CD4-positive, alpha-beta T cell (primary cell): ENCODE data around the gene F7. TPM values are rescaled to one million over a fixed set of nuclear protein-coding genes. Genes with fewer than 3 reads are reported as not detected.

Experiments used
- ATAC-seq: fragments of 200-7000 bp; cut with Tn5 transposase; one replicate; pipeline ENCODE4 v1.10.0; 2022; ENCODE audit warnings: mild to moderate bottlenecking; ENCODE audit not compliant: poor library complexity
- CTCF ChIA-PET: fragments of 350-600 bp; sonication (Branson Sonifier 250); formaldehyde crosslinking; loops from one replicate; lab custom pipeline; 2021; ENCODE audit warnings: antibody characterized with exemption, inconsistent platforms; lab: Charles Lee
- POLR2A ChIA-PET: fragments of 350-600 bp; sonication (Branson Sonifier 250); formaldehyde crosslinking; loops from one replicate; lab custom pipeline; 2021; ENCODE audit warnings: antibody characterized with exemption, inconsistent platforms; lab: Charles Lee
- DNase-seq, 14 experiments: peaks; one replicate each; pipeline ENCODE4 v3.0.0-alpha.2; 2013 to 2020; ENCODE audit warnings: mixed read lengths in 2 of 14
- H3K27ac ChIP-seq, 2 donors: one replicate each; pipeline versions ENCODE4 v1.5.1 to v1.7.0; 2013; ENCODE audit warnings: low read length in 2 of 2, low read depth in 1 of 2, mild to moderate bottlenecking in 1 of 2
- H3K27me3 ChIP-seq, 2 experiments: 1 replicate in 1 of 2; 2 replicates in 1 of 2; pipeline versions ENCODE4 v1.6.1 to v1.7.0; 2013; ENCODE audit warnings: low read length in 2 of 2, control low read depth in 1 of 2, mild to moderate bottlenecking in 1 of 2, moderate library complexity in 1 of 2; ENCODE audit not compliant: insufficient read depth in 2 of 2, control insufficient read depth in 1 of 2
- H3K36me3 ChIP-seq: one replicate; pipeline ENCODE4 v1.6.1; 2013; ENCODE audit warnings: low read length, control low read depth; ENCODE audit not compliant: insufficient read depth
- H3K4me1 ChIP-seq: one replicate; pipeline ENCODE4 v1.6.1; 2013; ENCODE audit warnings: low read length, control low read depth; ENCODE audit not compliant: insufficient read depth
- H3K4me3 ChIP-seq: one replicate; pipeline ENCODE4 v1.5.1; 2013; ENCODE audit warnings: mild to moderate bottlenecking, low read length, moderate library complexity
- H3K9me3 ChIP-seq, 2 experiments: 1 replicate in 1 of 2; 2 replicates in 1 of 2; pipeline versions ENCODE4 v1.6.1 to v1.7.0; 2013; ENCODE audit warnings: low read length in 2 of 2, mild to moderate bottlenecking in 2 of 2, control low read depth in 1 of 2, moderate library complexity in 1 of 2; ENCODE audit not compliant: control insufficient read depth in 1 of 2, insufficient read depth in 1 of 2
- H3K27ac Mint-ChIP-seq: one replicate; pipeline ENCODE4 v1.8.0; 2020; ENCODE audit warnings: mixed read lengths
- H3K27me3 Mint-ChIP-seq: one replicate; pipeline ENCODE4 v1.8.0; 2021; ENCODE audit warnings: mixed read lengths
- H3K36me3 Mint-ChIP-seq: one replicate; pipeline ENCODE4 v1.8.0; 2021; ENCODE audit warnings: low read depth, mixed read lengths
- H3K4me1 Mint-ChIP-seq: one replicate; pipeline ENCODE4 v1.8.0; 2021; ENCODE audit warnings: low read depth, mixed read lengths
- H3K4me3 Mint-ChIP-seq: one replicate; pipeline ENCODE4 v1.8.0; 2020; ENCODE audit warnings: mild to moderate bottlenecking, mixed read lengths
- H3K9me3 Mint-ChIP-seq: one replicate; pipeline ENCODE4 v1.8.0; 2020; ENCODE audit warnings: mixed read lengths
- CTCF ChIP-seq: fragments of 200-600 bp; IDR thresholded peaks from one replicate; pipeline ENCODE4 v1.8.0; 2022; ENCODE audit warnings: antibody characterized with exemption, mild to moderate bottlenecking
- intact Hi-C, 2 experiments: fragments of 100-400 bp; cut with DNase I in 1 of 2; cut with micrococcal nuclease in 1 of 2; formaldehyde crosslinking; loops; one replicate each; pipeline versions ENCODE4 v1.15.1 to v1.9.0; 2023 to 2025; cut with DNase I, micrococcal nuclease
- total RNA-seq, 174 experiments: library from RNA in 2 of 174; stranded (reverse) in 2 of 174; gene quantifications; one replicate each; pipeline ENCODE4 v1.2.3 and lab custom pipeline; 2021 to 2026

Gene F7
- total RNA-seq, 2 experiments from 2014 or later = not detected

GRCh38 chr13:113083022-113083373 lies 22.6 kb upstream of the F7 start:
- TF ChIP-seq CTCF = no peak
- no peaks in the 10 kb centered on the region for H3K4me1 ChIP-seq
- H3K9me3 ChIP-seq = peaks cover 0 to 5% of the 10 kb centered on the region in 2 experiments
- H3K36me3 ChIP-seq = peaks cover 1% of the 10 kb centered on the region
- H3K36me3 Mint-ChIP-seq = peaks cover 20% of the 10 kb centered on the region
- ATAC-seq (no peak), DNase-seq (no peak)
- H3K27me3 Mint-ChIP-seq = no peaks in the 10 kb centered on the region
- H3K4me1 Mint-ChIP-seq = no peaks in the 10 kb centered on the region
- ChIA-PET CTCF (no interaction called here), POLR2A (no interaction called here)
- intact Hi-C loops = no loop called here
- no peak overlapping the region for H3K4me3 Mint-ChIP-seq
- no peaks in the 10 kb centered on the region for H3K9me3 Mint-ChIP-seq
- H3K27ac Mint-ChIP-seq = no peak overlapping the region
- no peak overlapping the region for H3K27ac ChIP-seq
- no peaks in the 10 kb centered on the region for H3K27me3 ChIP-seq
- no peak overlapping the region for H3K4me3 ChIP-seq

GRCh38 chr13:113083402-113084061 lies 22.1 kb upstream of the F7 start:
- intact Hi-C loops = no loop called here
- Mint-ChIP-seq H3K27ac (no peak overlapping the region), H3K9me3 (no peaks in the 10 kb centered on the region), H3K4me3 (no peak overlapping the region), H3K27me3 (no peaks in the 10 kb centered on the region), H3K4me1 (no peaks in the 10 kb centered on the region), H3K36me3 (peaks cover 18% of the 10 kb centered on the region)
- Histone ChIP-seq H3K4me3 (no peak overlapping the region), H3K27me3 (no peaks in the 10 kb centered on the region), H3K4me1 (no peaks in the 10 kb centered on the region), H3K9me3 (peaks cover 0 to 5% of the 10 kb centered on the region in 2 experiments), H3K36me3 (peaks cover 2% of the 10 kb centered on the region), H3K27ac (no peak overlapping the region)
- DNase-seq (no peak), ATAC-seq (no peak)
- no peak for TF ChIP-seq CTCF
- CTCF ChIA-PET = no interaction called here
- POLR2A ChIA-PET = no interaction called here

GRCh38 chr13:113084094-113084942 lies 21.3 kb upstream of the F7 start:
- H3K36me3 ChIP-seq = peaks cover 2% of the 10 kb centered on the region
- Mint-ChIP-seq H3K27me3 (no peaks in the 10 kb centered on the region), H3K9me3 (no peaks in the 10 kb centered on the region), H3K27ac (no peak overlapping the region), H3K36me3 (peaks cover 16% of the 10 kb centered on the region), H3K4me1 (no peaks in the 10 kb centered on the region), H3K4me3 (no peak overlapping the region)
- ChIA-PET POLR2A (no interaction called here), CTCF (no interaction called here)
- DNase-seq (no peak), ATAC-seq (no peak)
- peaks cover 0 to 5% of the 10 kb centered on the region in 2 experiments for H3K9me3 ChIP-seq
- no peak for TF ChIP-seq CTCF
- no peak overlapping the region for H3K4me3 ChIP-seq
- no peaks in the 10 kb centered on the region for H3K4me1 ChIP-seq
- no peaks in the 10 kb centered on the region for H3K27me3 ChIP-seq
- intact Hi-C loops = no loop called here
- no peak overlapping the region for H3K27ac ChIP-seq
